NCI-H1092 treated with DMSO at 0.1 percent for 48 hours (cell line): ENCODE measurements around the gene MUC5AC.
"Not testable (repeated sequence)": the region's sequence is repeated elsewhere in the genome, so short reads cannot be mapped to it uniquely, and the experiment has no call there.

Experiments used
- DNase-seq: peaks from one replicate; lab custom pipeline; 2025; lab: John Stamatoyannopoulos, UW

Gene MUC5AC

DNA sequence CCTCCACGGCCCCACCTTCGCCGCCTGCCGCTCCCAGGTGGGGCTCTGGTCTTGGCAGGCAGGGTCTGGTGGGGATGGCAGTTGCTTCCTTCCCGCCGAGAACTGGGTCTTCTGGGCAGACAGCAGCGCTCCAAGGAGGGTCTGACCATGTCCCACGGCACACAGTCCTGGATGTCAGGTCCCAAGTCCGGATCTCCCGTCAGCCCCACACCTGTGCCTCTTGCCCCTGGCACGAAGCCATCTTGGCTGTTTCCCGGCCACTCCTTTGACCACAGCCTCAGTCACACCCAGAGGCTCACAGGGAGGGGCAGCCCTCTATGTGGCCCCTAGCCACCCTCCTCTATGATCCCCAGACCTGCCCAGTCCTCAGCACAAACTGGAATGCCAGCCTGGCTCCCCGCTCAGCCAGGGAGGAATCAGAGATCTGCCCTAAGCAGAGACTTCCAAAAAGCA is 79.4 kb downstream of the MUC5AC start:
- DNase-seq, result no peak

DNA sequence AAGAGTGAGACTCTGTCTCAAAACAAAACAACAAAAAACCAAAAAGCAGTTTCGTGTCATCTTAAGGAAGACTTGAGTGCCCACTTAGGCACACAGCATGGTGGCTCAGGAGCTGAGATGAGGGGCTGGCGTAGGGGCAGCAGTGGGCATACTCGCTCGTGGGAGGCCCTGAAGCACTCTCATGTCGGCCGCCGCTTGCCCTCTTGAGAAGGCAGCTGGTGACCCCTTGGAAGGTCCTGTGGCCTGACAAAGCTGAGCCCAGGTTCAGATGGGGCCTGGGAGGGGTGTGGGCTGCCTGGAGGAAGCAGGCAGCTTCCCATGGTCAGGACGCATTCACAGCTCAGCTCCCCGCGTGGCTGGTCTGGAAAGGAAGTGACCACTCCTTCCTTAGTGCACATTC is 80.1 kb downstream of the MUC5AC start:
- no peak for DNase-seq

DNA sequence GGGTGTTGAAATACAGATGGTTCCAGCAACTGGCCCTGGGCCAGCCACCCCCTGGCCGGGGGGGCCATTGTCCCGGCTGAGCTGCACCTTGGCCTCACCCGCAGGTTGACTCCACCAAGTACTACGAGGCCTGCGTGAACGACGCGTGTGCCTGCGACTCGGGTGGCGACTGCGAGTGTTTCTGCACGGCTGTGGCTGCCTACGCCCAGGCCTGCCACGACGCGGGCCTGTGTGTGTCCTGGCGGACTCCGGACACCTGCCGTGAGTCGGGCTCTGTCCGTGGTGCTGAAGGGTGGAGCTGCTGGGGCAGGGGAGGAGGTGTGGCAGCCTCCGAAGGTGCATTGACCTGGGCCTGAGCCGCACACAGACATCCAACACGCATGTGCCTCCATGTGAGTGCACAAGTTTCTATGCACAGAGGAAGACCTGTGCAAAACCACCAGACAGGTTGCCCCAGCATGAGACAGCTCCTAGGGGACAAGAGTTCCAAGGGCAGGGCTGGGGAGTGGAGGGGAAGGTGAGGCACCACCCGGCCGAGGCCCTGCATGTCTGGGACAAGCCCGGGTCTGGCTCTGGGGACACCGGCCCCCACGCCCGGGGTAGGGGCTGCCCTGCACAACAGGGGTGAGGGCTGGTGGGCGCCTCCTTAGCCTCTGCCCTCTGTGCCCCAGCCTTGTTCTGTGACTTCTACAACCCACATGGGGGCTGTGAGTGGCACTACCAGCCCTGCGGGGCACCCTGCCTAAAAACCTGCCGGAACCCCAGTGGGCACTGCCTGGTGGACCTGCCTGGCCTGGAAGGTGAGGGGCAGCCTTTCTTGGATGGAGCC is 81.2 kb downstream of the MUC5AC start:
- DNase-seq, result no peak

DNA sequence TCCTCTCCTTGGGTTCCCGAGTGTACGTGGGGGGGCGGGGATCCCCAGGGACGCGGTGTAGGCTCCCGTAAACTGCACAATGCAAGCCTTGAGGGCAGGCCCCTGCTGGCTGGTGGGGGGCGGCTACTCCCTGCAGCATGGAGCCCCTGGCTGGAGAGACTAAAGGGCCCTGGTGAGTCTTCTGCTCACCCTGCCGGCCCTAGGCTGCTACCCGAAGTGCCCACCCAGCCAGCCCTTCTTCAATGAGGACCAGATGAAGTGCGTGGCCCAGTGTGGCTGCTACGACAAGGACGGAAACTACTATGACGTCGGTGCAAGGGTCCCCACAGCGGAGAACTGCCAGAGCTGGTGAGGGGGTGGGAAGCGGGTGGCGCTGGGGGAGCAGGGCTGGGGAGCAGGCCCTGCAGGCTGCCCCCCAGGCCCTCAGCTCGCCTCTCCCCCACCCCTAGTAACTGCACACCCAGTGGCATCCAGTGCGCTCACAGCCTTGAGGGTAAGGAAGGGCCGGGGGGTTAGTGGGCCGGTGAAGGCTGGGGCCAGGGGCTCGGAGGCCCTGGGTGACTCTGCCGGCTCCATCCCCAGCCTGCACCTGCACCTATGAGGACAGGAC is 81.9 kb downstream of the MUC5AC start:
- no peak for DNase-seq

DNA sequence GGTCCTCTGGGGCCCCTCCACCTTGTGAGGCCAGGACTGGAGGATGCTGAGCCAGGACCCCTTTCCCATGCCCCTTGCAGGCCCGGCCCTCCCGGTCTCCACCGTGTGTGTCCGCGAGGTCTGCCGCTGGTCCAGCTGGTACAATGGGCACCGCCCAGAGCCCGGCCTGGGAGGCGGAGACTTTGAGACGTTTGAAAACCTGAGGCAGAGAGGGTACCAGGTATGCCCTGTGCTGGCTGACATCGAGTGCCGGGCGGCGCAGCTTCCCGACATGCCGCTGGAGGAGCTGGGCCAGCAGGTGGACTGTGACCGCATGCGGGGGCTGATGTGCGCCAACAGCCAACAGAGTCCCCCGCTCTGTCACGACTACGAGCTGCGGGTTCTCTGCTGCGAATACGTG is 83.0 kb downstream of the MUC5AC start:
- no peak for DNase-seq

DNA sequence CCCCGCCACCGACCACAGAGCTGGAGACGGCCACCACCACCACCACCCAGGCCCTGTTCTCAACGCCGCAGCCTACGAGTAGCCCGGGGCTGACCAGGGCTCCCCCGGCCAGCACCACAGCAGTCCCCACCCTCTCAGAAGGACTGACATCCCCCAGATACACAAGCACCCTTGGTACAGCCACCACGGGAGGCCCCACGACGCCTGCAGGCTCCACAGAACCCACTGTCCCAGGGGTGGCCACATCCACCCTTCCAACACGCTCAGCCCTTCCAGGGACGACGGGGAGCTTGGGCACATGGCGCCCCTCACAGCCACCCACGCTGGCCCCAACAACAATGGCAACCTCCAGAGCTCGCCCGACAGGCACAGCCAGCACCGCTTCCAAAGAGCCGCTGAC is 84.0 kb downstream of the MUC5AC start:
- DNase-seq, result no peak

DNA sequence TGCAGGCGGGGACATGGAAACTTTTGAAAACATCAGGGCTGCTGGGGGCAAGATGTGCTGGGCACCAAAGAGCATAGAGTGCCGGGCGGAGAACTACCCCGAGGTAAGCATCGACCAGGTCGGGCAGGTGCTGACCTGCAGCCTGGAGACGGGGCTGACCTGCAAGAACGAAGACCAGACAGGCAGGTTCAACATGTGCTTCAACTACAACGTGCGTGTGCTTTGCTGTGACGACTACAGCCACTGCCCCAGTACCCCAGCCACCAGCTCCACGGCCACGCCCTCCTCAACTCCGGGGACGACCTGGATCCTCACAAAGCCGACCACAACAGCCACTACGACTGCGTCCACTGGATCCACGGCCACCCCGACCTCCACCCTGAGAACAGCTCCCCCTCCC is 84.5 kb downstream of the MUC5AC start:
- no peak for DNase-seq

DNA sequence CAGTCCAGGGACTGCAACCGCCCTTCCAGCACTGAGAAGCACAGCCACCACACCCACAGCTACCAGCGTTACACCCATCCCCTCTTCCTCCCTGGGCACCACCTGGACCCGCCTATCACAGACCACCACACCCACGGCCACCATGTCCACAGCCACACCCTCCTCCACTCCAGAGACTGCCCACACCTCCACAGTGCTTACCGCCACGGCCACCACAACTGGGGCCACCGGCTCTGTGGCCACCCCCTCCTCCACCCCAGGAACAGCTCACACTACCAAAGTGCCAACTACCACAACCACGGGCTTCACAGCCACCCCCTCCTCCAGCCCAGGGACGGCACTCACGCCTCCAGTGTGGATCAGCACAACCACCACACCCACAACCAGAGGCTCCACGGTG is 85.0 kb downstream of the MUC5AC start:
- not testable (repeated sequence) for DNase-seq

DNA sequence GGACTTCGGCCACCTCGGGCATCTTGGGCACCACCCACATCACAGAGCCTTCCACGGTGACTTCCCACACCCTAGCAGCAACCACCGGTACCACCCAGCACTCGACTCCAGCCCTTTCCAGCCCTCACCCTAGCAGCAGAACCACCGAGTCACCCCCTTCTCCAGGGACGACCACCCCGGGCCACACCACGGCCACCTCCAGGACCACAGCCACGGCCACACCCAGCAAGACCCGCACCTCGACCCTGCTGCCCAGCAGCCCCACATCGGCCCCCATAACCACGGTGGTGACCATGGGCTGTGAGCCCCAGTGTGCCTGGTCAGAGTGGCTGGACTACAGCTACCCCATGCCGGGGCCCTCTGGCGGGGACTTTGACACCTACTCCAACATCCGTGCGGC is 85.8 kb downstream of the MUC5AC start:
- not testable (repeated sequence) for DNase-seq

DNA sequence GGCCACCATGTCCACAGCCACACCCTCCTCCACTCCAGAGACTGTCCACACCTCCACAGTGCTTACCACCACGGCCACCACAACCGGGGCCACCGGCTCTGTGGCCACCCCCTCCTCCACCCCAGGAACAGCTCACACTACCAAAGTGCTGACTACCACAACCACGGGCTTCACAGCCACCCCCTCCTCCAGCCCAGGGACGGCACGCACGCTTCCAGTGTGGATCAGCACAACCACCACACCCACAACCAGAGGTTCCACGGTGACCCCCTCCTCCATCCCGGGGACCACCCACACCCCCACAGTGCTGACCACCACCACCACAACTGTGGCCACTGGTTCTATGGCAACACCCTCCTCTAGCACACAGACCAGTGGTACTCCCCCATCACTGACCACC is 86.8 kb downstream of the MUC5AC start:
- DNase-seq, result not testable (repeated sequence)

DNA sequence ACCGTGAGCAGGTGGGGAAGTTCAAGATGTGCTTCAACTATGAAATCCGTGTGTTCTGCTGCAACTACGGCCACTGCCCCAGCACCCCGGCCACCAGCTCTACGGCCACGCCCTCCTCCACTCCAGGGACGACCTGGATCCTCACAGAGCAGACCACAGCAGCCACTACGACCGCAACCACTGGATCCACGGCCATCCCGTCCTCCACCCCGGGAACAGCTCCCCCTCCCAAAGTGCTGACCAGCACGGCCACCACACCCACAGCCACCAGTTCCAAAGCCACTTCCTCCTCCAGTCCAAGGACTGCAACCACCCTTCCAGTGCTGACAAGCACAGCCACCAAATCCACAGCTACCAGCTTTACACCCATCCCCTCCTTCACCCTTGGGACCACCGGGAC is 88.0 kb downstream of the MUC5AC start:
- DNase-seq, result not testable (repeated sequence)

DNA sequence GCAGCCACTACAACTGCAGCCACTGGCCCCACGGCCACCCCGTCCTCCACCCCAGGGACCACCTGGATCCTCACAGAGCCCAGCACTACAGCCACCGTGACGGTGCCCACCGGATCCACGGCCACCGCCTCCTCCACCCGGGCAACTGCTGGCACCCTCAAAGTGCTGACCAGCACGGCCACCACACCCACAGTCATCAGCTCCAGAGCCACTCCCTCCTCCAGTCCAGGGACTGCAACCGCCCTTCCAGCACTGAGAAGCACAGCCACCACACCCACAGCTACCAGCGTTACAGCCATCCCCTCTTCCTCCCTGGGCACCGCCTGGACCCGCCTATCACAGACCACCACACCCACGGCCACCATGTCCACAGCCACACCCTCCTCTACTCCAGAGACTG is 88.5 kb downstream of the MUC5AC start:
- DNase-seq, result not testable (repeated sequence)

DNA sequence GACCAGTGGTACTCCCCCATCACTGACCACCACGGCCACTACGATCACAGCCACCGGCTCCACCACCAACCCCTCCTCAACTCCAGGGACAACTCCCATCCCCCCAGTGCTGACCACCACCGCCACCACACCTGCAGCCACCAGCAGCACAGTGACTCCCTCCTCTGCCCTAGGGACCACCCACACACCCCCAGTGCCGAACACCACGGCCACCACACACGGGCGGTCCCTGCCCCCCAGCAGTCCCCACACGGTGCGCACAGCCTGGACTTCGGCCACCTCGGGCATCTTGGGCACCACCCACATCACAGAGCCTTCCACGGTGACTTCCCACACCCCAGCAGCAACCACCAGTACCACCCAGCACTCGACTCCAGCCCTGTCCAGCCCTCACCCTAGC is 89.3 kb downstream of the MUC5AC start:
- not testable (repeated sequence) for DNase-seq

DNA sequence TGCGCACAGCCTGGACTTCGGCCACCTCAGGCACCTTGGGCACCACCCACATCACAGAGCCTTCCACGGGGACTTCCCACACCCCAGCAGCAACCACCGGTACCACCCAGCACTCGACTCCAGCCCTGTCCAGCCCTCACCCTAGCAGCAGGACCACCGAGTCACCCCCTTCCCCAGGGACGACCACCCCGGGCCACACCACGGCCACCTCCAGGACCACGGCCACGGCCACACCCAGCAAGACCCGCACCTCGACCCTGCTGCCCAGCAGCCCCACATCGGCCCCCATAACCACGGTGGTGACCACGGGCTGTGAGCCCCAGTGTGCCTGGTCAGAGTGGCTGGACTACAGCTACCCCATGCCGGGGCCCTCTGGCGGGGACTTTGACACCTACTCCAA is 91.2 kb downstream of the MUC5AC start:
- not testable (repeated sequence) for DNase-seq

DNA sequence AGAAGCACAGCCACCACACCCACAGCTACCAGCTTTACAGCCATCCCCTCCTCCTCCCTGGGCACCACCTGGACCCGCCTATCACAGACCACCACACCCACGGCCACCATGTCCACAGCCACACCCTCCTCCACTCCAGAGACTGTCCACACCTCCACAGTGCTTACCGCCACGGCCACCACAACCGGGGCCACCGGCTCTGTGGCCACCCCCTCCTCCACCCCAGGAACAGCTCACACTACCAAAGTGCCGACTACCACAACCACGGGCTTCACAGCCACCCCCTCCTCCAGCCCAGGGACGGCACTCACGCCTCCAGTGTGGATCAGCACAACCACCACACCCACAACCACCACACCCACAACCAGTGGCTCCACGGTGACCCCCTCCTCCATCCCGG is 92.7 kb downstream of the MUC5AC start:
- DNase-seq, result not testable (repeated sequence)
